T-helper 1 cell treated with Interleukin-12 subunit alpha and Interleukin-12 subunit beta and Interleukin-4 antibody, amounts not matched to agents 30 ng/mL and 1 ng/mL, for 36 hours (primary cell): ENCODE data around the gene DDX19B. TPM values are rescaled to one million over a fixed set of nuclear protein-coding genes. Genes with fewer than 3 reads are reported as not detected.

Experiments used
- total RNA-seq: library from RNA; stranded (reverse); gene quantifications from 2 replicates; pipeline ENCODE4 v1.2.3, GENCODE V29; 2022

DDX19B gene
- total RNA-seq, 1 donor from 2014 or later, result 35.3 TPM

Other genes starting within 250 kb of the DDX19B start
- gene PDPR, start 184.9 kb upstream of the DDX19B start, total RNA-seq, result 40.5 and 45.3 TPM in 2 replicates
- gene CLEC18C, start 125.4 kb upstream of the DDX19B start, total RNA-seq, result 0.66 and 1.2 TPM in 2 replicates
- gene EXOSC6, start 47.2 kb upstream of the DDX19B start, total RNA-seq, result 27.5 and 28.3 TPM in 2 replicates
- 98.4 and 101 TPM in 2 replicates for gene AARS1, start 9.7 kb upstream of the DDX19B start, total RNA-seq
- gene DDX19A, start 47.7 kb downstream of the DDX19B start, total RNA-seq, result 41.0 and 45.7 TPM in 2 replicates
- 38.2 and 40.6 TPM in 2 replicates for gene ST3GAL2, start 139.9 kb downstream of the DDX19B start, total RNA-seq
- 22.5 and 24.4 TPM in 2 replicates for gene FCSK, start 155.4 kb downstream of the DDX19B start, total RNA-seq
- 55.8 and 57.9 TPM in 2 replicates for gene COG4, start 224.4 kb downstream of the DDX19B start, total RNA-seq
- gene SF3B3, start 224.6 kb downstream of the DDX19B start, total RNA-seq, result 381 and 387 TPM in 2 replicates